GM12891 (cell line): ENCODE measurements around the gene PDCD1.

Experiments
- POLR2A ChIP-seq: IDR thresholded peaks from 2 replicates; pipeline ENCODE4 v1.6.1; 2011; ENCODE audit warnings: low read depth, low read length, control low read depth
- POLR2AphosphoS5 ChIP-seq: IDR thresholded peaks from 2 replicates; pipeline ENCODE4 v1.6.1; 2011; ENCODE audit warnings: low read depth, low read length, control low read depth

GRCh38 chr2:241822264-241822623 is 36.5 kb downstream of the PDCD1 start:
- no peak for TF ChIP-seq POLR2A
- no peak for TF ChIP-seq POLR2AphosphoS5
